BE2C (cell line): ENCODE measurements around the gene PPP1R12B.

ENCODE experiments used
- DNase-seq: peaks from one replicate; pipeline ENCODE4 v3.0.0-alpha.2; 2020
- H3K27me3 ChIP-seq: fragments of 250-450 bp; sonication (Bioruptor Pico); 2 replicates; pipeline ENCODE4 v1.5.1; 2020; ENCODE audit warnings: mild to moderate bottlenecking
- H3K36me3 ChIP-seq: fragments of 250-450 bp; sonication (Bioruptor Pico); 2 replicates; pipeline ENCODE4 v1.5.1; 2020; ENCODE audit warnings: mild to moderate bottlenecking
- H3K4me1 ChIP-seq: fragments of 250-450 bp; sonication (Bioruptor Pico); 2 replicates; pipeline ENCODE4 v1.5.1; 2020
- H3K4me3 ChIP-seq: 2 replicates; pipeline ENCODE4 v1.5.1; 2011; ENCODE audit warnings: low read depth, low read length
- H3K9me3 ChIP-seq: fragments of 250-450 bp; sonication (Bioruptor Pico); 2 replicates; pipeline ENCODE4 v1.5.1; 2020
- CTCF ChIP-seq: IDR thresholded peaks from 2 replicates; pipeline ENCODE4 v1.5.1; 2012; ENCODE audit warnings: mild to moderate bottlenecking, low read depth, low read length

Gene PPP1R12B

DNA sequence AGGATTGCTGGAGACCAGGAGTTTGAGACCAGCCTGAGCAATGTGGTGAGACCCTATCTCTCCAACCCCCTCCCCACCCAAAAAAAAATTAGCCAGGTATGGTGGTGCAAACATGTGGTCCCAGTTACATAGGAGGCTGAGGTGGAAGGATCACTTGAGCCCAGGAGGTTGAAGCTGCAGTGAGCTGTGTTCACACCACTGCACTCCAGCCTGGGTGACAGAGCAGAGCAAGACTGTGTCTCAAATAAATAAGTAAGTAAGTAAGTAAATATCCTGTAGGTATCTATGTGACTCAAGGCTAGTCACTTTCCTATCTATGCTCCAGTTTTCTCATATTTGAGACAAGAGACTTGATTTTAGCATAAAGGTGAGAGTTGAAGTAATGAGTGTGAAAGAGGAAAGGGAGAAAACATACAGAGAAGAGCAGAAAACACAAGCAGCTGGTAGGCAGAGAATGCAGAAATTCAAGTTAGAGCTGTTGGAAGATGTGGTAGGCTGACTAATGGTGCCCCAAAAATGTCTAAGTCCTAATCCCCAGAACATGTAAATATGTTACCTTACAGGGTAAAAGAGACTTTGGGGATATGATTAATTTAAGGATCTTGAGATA lies 7.5 kb downstream of the PPP1R12B start:
- Histone ChIP-seq H3K27me3 (no peaks in the 10 kb centered on the region), H3K9me3 (no peaks in the 10 kb centered on the region), H3K4me1 (no peaks in the 10 kb centered on the region), H3K36me3 (no peaks in the 10 kb centered on the region), H3K4me3 (no peak overlapping the region)
- TF ChIP-seq CTCF = no peak
- DNase-seq = no peak

DNA sequence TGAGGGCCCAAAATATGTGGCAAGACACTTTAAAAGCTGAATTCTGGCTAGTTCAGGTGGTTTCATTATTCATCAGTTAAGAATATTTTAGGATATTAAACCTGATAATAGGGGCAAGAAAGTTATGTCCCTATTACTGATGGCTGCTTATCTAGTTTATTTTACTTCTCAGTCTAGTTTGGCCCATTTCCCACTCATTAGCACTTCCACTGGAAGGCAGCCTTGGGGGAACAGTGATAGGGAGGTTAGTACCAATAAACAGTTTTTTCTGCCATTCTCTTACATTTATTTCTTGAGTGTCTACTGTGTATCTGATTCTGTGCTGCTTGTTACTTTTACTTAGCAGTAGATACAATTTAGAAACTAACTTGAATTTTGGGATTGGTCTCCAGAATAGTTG lies 9.0 kb downstream of the PPP1R12B start:
- Histone ChIP-seq H3K9me3 (no peaks in the 10 kb centered on the region), H3K36me3 (no peaks in the 10 kb centered on the region), H3K4me3 (no peak overlapping the region), H3K27me3 (no peaks in the 10 kb centered on the region), H3K4me1 (no peaks in the 10 kb centered on the region)
- TF ChIP-seq CTCF = no peak
- DNase-seq = no peak

DNA sequence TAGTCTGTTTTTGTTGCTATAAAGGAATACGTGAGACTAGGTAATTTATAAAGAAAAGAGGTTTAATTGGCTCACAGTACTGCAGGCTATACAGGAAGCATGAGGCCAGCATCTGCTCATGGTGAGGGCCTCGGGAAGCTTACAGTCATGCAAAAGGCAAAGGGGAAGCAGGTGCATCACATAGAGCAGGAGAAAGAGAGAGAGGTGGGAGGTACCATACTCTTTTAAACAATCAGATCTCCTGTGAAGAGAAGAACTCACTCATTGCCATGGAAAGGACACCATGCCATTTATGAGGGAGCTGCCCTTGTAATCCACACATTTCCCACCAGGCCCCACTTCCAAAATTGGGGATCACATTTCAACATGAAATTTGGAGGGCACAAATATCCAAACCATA lies 12.7 kb downstream of the PPP1R12B start:
- DNase-seq = no peak
- Histone ChIP-seq H3K36me3 (no peaks in the 10 kb centered on the region), H3K27me3 (no peaks in the 10 kb centered on the region), H3K4me3 (no peak overlapping the region), H3K9me3 (no peaks in the 10 kb centered on the region), H3K4me1 (no peaks in the 10 kb centered on the region)
- TF ChIP-seq CTCF = no peak

GRCh38 chr1:202361701-202362100 lies 13.2 kb downstream of the PPP1R12B start:
- no peaks in the 10 kb centered on the region for H3K36me3 ChIP-seq
- no peak overlapping the region for H3K4me3 ChIP-seq
- no peaks in the 10 kb centered on the region for H3K4me1 ChIP-seq
- no peak for TF ChIP-seq CTCF
- no peak for DNase-seq
- H3K27me3 ChIP-seq = no peaks in the 10 kb centered on the region
- no peaks in the 10 kb centered on the region for H3K9me3 ChIP-seq

DNA sequence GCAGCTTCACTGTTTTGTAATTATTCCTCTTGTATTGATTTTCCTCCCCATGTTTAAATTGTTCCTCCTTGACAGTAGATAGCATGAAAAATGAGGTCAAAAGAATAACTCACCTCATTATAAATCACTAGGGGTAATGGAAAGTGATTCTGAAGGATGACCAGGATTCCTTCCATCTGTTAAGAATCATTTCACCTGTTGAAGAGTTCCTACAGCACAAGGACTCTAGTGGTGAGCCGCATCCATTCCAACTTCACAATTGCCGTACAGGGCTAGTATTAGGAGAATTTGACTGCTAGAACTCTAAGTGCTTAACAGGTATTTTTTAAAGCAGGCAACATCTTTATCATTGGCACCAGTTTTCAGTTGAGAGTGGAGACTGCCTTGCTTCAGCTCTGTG lies 13.7 kb downstream of the PPP1R12B start:
- DNase-seq = no peak
- H3K27me3 ChIP-seq = no peaks in the 10 kb centered on the region
- H3K4me1 ChIP-seq = no peaks in the 10 kb centered on the region
- H3K4me3 ChIP-seq = no peak overlapping the region
- no peak for TF ChIP-seq CTCF
- H3K9me3 ChIP-seq = no peaks in the 10 kb centered on the region
- no peaks in the 10 kb centered on the region for H3K36me3 ChIP-seq

DNA sequence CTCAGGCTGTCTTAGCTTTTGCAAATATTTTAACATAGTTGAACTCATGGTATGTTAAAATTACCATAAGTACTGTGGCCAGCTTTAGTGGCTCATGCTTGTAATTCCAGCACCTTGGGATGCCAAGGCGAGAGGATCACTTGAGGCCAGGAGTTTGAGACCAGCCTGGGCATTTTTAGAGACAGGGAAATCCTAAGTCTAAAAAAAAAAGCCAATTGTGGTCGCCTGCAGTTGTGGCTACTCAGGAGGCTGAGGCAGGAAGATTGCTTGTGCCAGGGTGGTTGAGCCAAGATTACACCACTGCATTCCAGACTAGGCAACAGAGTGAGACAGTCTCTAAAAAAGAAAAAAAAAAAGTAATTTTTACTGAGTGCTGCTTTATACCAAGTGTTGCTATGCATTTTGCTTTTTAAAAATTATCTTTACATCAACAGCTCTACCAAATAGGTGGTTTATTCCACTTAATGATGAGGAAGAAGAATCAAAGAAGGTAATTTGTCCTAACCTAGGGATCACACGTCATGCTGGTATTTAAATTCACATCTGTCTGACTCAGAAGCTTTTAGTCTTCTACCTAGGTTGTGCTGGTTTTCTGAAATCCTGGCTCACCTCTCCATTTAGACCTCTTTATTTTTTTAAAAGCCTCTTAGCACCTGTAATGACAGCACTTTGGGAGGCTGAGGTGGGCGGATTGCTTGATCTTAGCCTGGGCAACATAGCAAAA lies 16.8 kb downstream of the PPP1R12B start:
- Histone ChIP-seq H3K36me3 (no peaks in the 10 kb centered on the region), H3K4me3 (no peak overlapping the region), H3K27me3 (no peaks in the 10 kb centered on the region), H3K4me1 (no peaks in the 10 kb centered on the region), H3K9me3 (no peaks in the 10 kb centered on the region)
- DNase-seq = no peak
- no peak for TF ChIP-seq CTCF
